HFF-Myc (cell line): ENCODE data around the gene KHSRP.
A peak's percentile ranks its signal among the peaks of the same experiment; 100 is the strongest.

Experiments
- DNase-seq: peaks from one replicate; pipeline ENCODE4 v3.0.0-alpha.2; 2011; ENCODE audit warnings: low read depth; ENCODE audit errors: extremely low read depth
- H3K4me3 ChIP-seq: replicated peaks from 2 replicates; pipeline ENCODE4 v1.5.1; 2011; ENCODE audit warnings: low read depth, mild to moderate bottlenecking, control low read depth, low read length
- CTCF ChIP-seq: IDR thresholded peaks from 2 replicates; pipeline ENCODE4 v1.5.1; 2012; ENCODE audit warnings: mild to moderate bottlenecking, low read depth, low read length, control low read depth; ENCODE audit errors: missing control alignments

The KHSRP gene

GRCh38 chr19:6417713-6418561, 6.7 kb downstream of the KHSRP start:
- TF ChIP-seq CTCF, result peak; percentile 37
- DNase-seq, result no peak
- no peak overlapping the region for H3K4me3 ChIP-seq

GRCh38 chr19:6416658-6417405, 7.8 kb downstream of the KHSRP start:
- H3K4me3 ChIP-seq, result no peak overlapping the region
- DNase-seq, result no peak
- no peak for TF ChIP-seq CTCF

GRCh38 chr19:6415591-6416190, 8.9 kb downstream of the KHSRP start:
- H3K4me3 ChIP-seq, result no peak overlapping the region
- TF ChIP-seq CTCF, result no peak
- DNase-seq, result no peak

- DNase-seq, result no peak
- no peak for TF ChIP-seq CTCF
Measured at GRCh38 chr19:6414793-6415590, 9.6 kb downstream of the KHSRP start.

GRCh38 chr19:6413721-6414643, 10.6 kb downstream of the KHSRP start:
- no peak for DNase-seq
- TF ChIP-seq CTCF, result no peak
- H3K4me3 ChIP-seq, result no peak overlapping the region

More at GRCh38 chr19:6414793-6415590, 9.6 kb downstream of the KHSRP start:
- no peak overlapping the region for H3K4me3 ChIP-seq
